Measurements from ENCODE around the gene MAP7.

- TF ChIP-seq CTCF (IDR thresholded peaks at IDR 0.05) (no peak), POLR2A (IDR thresholded peaks at IDR 0.05) (no peak)
Observed at GRCh38 chr6:136408204-136408603, 142.0 kb downstream of the MAP7 start.

All from Peyer's patch (tissue), 4 donors.